ENCODE results near the gene ACACB. TPM values are rescaled to one million over a fixed set of nuclear protein-coding genes. Genes with fewer than 3 reads are reported as not detected.

The ACACB gene
- total and polyA plus RNA-seq, 7 donors: 5.3 to 295 (median 116) TPM

GRCh38 chr12:109178532-109178931, 62.1 kb downstream of the ACACB start:
- Histone ChIP-seq H3K36me3 (peaks cover 21 to 100% (median 55%) of the 10 kb centered on the region in 4 donors), H3K4me3 (no peak overlapping the region), H3K27me3 (no peaks in the 10 kb centered on the region), H3K4me1 (peaks cover 0 to 5% (median 0%) of the 10 kb centered on the region in 4 donors), H3K9me3 (no peaks in the 10 kb centered on the region), H3K27ac (no peak overlapping the region)
- WGBS, 2 donors: 83 to 86% methylated on average over 6 of the region's 6 CpGs
- intact Hi-C loops (cut with DNase I): no loop called here
- no peak for TF ChIP-seq POLR2AphosphoS5 (IDR thresholded peaks at IDR 0.05)
- TF ChIP-seq POLR2A (IDR thresholded peaks at IDR 0.05): no peak
- no peak for TF ChIP-seq EP300 (IDR thresholded peaks at IDR 0.05)
- no peak for TF ChIP-seq CTCF (IDR thresholded peaks at IDR 0.05)
- DNase-seq: peak; percentile 50

GRCh38 chr12:109179927-109180326, 63.5 kb downstream of the ACACB start:
- Histone ChIP-seq H3K4me3 (no peak overlapping the region), H3K27ac (no peak overlapping the region), H3K27me3 (no peaks in the 10 kb centered on the region), H3K36me3 (peaks cover 10 to 100% (median 52%) of the 10 kb centered on the region in 4 donors), H3K4me1 (peaks cover 0 to 5% (median 0%) of the 10 kb centered on the region in 4 donors), H3K9me3 (no peaks in the 10 kb centered on the region)
- peak; percentile 58 for DNase-seq
- TF ChIP-seq CTCF (IDR thresholded peaks at IDR 0.05): no peak
- no peak for TF ChIP-seq POLR2AphosphoS5 (IDR thresholded peaks at IDR 0.05)
- TF ChIP-seq EP300 (IDR thresholded peaks at IDR 0.05): no peak
- no peak for TF ChIP-seq POLR2A (IDR thresholded peaks at IDR 0.05)
- 90 to 95% methylated on average over 6 of the region's 6 CpGs for WGBS, 2 donors
- intact Hi-C loops (cut with DNase I): no loop called here

GRCh38 chr12:109182041-109182839, 65.9 kb downstream of the ACACB start:
- peak overlapping the region; percentile 12 to 30 (median 23) for H3K27ac ChIP-seq
- TF ChIP-seq CTCF (IDR thresholded peaks at IDR 0.05): no peak
- no peak for TF ChIP-seq POLR2A (IDR thresholded peaks at IDR 0.05)
- TF ChIP-seq EP300 (IDR thresholded peaks at IDR 0.05): no peak
- no peak for TF ChIP-seq POLR2AphosphoS5 (IDR thresholded peaks at IDR 0.05)

GRCh38 chr12:109185441-109185840, 69.1 kb downstream of the ACACB start:
- H3K27ac ChIP-seq: no peak overlapping the region
- H3K9me3 ChIP-seq: no peaks in the 10 kb centered on the region
- 93 to 97% methylated on average over 12 of the region's 12 CpGs for WGBS, 2 donors
- DNase-seq: peak; percentile 53
- no peak overlapping the region for H3K4me3 ChIP-seq
- H3K36me3 ChIP-seq: peaks cover 54 to 100% (median 64%) of the 10 kb centered on the region in 4 donors
- H3K4me1 ChIP-seq: peaks cover 0 to 5% (median 0%) of the 10 kb centered on the region in 4 donors
- intact Hi-C loops (cut with DNase I): no loop called here
- H3K27me3 ChIP-seq: no peaks in the 10 kb centered on the region
- TF ChIP-seq CTCF (IDR thresholded peaks at IDR 0.05): no peak
- TF ChIP-seq EP300 (IDR thresholded peaks at IDR 0.05): no peak

More at GRCh38 chr12:109182041-109182839, 65.9 kb downstream of the ACACB start:
- no peaks in the 10 kb centered on the region for H3K9me3 ChIP-seq
- DNase-seq: peak; percentile 11
- H3K36me3 ChIP-seq: peaks cover 32 to 100% (median 62%) of the 10 kb centered on the region in 4 donors
- H3K27me3 ChIP-seq: no peaks in the 10 kb centered on the region
- H3K4me3 ChIP-seq: no peak overlapping the region
- H3K4me1 ChIP-seq: peaks cover 0 to 5% (median 0%) of the 10 kb centered on the region in 4 donors
- 63 to 84% methylated on average over 7 of the region's 7 CpGs for WGBS, 2 donors
- intact Hi-C loops (cut with DNase I): no loop called here
